IPS DF 19.7 (cell line): ENCODE data around the gene NSG2.

Experiments
- DNase-seq: peaks from one replicate; pipeline ENCODE4 v3.0.0-alpha.2; 2013; ENCODE audit warnings: low read depth, low spot score

NSG2 gene

DNA sequence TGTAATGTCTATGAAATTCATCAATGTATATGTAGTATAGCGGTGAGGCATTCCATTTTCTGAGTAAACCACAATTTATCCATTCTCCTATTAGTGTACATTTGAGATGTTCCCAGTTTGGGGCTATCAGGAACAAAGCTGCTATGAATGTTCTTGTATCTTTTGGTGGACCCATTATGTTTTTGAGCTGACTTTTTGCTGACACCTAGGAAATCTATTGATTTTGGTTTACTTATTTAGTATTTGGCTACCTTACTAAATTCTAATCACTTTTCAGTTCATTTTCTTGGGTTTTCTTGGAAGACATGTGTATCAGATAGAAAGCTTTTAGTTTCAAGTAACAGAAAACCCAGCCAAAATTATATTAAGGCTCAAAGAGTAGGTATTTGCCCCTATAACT, 13.7 kb downstream of the NSG2 start:
- no peak for DNase-seq

DNA sequence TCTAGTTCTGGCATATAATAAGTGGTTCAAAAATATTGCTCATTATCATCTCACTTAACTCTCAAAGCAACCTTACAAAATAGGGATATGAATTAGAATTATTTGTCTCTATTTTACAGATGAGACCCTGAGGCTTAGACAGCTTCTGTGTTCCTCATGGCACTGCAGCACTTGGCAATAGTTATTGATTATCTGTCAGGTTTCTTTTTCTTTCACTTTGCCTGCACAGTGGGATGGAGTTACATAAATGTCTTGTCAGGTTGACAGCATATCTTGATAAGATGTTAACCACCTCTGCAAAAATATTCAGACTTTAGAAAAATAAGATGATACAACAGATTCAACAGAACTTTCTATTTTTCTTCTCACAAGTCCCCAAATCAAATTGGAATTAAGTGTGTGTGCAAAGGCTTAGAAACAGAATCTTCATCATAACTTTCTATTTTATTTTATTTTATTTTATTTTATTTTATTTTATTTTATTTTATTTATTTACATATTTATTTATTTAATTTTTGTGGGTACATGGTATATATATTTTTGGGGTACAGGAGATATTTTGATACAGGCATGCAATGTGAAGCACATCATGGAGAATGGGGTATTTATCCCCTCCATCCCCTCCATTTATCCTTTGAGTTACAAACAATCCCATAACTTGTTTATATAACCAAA, 17.7 kb downstream of the NSG2 start:
- DNase-seq: no peak

DNA sequence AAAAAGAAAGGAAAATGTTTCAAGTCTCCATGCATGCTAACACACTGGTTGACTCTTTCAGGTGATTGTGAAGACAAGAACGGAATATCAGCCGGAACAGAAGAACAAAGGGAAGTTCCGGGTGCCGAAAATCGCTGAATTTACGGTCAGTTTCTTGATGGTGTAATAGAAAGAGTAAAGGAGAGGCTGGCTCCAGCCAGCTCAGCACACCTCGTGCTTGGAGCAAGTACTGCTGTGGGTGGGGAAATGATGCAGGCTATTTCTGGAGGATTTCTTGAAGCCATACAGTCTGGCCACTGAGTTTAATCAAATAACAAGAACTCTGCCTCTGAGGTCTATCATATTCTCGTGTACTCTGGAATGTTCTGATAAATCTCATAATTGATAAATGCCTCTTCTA, 18.7 kb downstream of the NSG2 start:
- DNase-seq: no peak

DNA sequence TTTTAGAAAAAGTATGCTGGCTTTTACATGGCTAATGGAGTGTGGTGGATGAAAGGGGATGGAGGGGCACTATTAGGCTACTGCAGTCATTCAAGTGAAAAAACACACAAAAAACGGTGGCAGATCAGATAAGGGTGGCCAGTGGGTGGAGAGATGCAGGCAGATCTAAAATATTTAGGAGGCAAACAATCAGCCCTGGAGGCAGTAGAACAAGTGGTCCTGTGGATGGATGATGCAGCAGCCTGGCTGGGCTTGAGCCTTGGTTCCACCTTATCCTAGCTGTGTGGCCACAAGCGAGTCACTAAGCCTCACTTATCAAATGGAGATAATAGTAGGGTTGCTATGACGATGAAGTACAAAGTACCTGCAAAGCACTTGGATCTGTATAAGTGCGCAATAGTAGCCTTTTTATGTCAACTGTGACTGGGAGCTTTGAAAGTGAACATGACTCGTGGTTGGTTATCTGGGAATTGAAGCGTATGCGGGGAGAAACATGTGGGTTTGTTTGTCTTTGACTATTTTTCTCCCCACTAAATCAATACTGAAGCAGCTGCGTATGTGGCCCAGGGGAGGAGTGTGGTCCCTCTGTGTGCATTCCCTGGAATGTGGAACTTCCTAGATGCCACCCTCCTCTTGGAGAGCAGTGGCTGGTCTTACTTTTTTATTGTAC, 20.2 kb downstream of the NSG2 start:
- DNase-seq: no peak

DNA sequence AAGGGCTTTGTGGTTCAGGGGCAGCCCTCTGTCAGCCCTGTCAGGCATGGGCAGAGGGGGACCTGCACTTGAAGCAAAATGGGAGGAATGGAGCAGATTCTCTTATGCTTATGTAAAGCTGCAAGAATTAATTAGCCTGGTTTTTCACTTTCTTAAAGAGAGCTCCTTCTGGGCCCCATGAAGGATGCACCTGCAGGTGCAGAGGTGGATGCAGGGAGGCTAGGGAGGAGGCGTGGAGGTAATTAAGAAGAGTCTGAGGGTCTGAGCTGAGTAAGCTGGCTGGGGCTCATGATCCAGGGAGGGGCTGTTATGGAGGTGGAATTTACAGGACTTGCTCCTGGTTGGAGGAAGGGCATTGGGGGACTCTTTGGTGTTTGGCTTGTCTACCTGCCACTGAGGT, 22.0 kb downstream of the NSG2 start:
- DNase-seq: no peak

DNA sequence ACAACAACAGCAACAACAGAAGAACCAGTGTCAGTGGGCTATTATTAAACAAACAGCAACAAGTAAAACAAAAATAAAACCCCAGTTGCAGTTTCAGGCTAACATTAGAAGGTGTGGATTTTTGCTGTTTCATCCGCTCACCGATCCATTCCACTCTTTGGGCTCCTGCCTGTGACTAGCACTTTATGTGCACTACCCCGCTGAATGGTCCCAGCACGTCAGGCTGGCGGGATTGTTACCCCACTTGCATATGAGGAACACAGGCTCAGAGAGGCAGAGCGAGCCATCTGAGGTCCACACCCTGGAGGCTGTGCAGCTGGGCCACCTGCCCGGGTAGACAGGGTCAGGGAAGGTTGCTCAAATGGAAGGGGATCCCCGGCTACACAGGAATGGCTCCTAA, 26.0 kb downstream of the NSG2 start:
- no peak for DNase-seq

DNA sequence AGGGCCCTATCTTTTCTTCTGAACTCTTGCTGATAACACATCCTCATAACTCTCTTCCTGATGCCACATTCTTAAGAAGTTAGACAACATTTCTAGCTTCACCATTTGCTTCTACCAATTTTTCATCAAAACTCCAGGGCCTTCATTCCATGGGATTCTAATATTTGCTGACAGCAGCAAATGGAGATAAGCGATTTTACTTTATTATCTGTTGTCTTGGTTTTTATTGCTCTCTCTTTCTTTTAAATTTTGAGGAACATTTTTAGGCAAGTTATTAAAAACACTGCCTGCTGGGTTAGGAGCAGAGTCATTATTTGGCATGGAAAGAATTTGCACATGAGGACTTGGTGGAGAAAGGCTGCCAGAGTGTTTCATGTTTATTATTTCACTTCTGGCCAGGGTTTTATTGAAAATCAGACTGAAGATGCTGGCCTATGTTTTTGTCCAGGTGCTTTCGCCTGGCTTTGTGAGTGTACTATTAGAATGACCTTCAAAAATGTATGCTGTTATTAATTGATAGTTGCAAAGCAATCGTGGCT, 27.7 kb downstream of the NSG2 start:
- DNase-seq: no peak

DNA sequence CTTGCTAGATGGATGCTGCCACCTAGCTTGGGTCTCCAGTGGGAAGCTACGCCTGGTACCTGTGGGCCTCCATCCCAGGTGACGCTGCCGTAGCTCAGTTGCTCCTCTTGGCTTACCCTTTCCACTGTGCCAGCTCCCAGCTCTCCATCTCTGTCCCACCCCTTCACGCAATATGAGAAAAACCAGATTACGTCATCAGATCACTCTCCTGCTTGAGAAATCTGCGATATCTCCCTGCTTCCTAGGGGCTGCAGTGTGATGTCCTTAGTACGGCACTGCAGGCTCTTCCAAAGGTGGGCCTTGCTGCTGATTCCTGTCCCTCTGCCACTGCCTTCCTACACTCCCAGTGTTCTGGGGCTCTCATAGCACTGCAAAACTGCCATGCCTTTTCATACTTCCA, 28.9 kb downstream of the NSG2 start:
- no peak for DNase-seq

DNA sequence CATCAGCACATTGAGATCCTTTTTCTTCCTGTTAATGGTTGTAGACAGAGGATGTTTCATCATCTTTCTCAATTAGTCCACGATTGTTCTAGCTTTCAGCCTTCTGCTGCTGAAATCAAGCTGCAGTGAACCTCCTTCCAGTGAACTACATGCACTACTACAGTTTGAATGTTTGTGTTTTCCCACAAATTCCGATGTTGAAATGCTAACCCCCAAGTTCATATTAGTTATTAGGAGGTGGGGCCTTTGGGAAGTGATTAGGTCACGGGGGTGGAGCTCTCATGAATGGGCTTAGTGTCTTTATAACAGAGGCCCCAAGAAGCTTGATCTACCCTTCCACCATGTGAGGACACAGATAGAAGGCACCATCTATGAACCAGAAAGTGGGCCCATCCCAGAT, 32.9 kb downstream of the NSG2 start:
- no peak for DNase-seq

DNA sequence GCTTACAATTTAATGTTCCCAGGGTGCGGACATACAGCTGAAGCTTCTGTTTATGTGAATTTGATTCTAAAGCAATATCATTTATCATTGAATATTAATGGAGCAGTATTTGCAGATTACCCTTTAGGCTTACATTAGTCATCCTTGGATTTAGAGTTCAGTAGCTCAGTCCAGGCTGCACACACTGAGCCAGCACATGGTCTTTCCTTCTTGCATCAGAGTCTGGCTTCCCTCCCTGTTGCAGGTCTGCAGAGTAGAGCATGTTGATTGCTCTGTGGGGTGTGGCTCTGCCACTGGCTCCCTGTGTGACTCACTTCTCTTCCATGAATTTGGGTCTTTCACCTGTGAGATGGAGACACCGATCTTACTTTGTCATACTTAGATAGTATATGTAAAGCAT, 36.8 kb downstream of the NSG2 start:
- DNase-seq: no peak

DNA sequence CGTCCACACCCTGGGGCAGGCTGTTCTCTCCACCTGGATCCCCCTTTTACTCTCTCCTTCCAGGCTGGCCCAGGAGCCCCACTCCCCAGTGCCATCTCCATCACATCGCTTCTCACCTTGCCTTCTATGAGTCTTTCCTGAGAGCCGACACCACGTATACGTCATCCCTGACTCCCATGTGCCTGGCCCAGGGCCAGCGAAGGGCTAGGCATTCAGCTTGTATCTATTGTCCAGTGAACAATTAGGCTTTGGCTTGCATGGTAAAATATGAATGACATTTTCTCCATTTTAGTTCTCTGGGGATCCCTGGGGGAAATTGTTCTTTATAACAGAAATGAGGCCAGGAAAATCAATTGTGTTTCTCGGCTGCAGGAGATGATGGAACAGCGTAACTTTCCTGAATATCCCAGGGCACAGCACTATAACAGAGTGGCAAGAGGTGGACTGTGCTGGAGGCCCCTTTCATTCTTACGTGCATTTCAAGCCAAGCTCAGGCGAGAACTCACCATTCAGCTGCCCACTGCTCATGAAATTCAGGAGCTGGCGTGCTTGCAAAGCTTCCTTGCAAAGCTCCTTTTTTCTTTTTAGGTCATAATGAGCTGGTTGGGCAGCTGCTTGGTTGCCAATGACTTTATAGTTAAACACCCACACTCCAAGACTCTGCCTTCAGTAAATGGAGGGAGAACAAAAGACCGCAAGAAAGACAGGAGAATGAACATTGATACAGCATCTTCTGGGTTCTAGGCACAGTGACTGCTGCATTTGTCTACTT, 37.7 kb downstream of the NSG2 start:
- no peak for DNase-seq

DNA sequence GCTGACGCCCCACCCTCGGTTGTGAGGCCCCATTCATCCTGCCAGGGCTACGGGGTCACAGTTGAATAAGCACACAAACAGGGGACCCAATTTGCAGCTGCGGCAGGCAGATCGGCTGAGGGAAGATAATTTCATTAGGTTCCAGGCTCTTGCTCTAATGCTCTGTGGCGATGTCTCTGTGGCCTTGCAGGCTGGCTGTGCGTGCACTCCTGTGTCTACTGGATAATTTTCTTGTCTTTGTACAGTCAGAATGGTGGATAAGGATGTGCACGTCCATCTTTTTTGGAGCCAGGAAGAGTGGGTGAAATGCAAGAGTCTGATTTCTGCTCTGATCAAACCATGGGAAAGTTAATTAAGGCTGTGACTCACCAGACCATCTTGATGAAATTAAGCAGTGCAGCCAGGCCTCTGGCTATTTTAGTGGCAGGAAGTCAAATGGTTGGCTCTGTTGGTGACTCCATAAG, 39.2 kb downstream of the NSG2 start:
- no peak for DNase-seq

DNA sequence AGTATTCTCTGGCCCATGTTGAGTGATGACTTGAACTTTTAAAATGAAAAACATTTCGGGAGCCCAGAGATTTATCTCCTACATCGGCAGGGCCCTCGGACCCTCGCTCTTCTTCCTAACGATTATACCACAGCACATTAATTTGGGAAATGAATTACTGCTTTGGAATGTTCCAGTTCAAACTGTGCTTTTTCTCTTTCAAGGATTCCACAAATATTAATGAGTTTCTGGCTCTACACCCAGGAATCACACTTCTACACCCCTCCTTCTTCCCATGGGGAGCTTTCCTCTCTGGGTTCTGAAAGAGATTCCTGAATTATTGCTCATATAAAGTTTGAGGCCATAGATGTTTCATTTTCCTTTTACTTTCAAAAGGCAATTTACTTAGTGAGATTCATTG, 41.2 kb downstream of the NSG2 start:
- DNase-seq: no peak

DNA sequence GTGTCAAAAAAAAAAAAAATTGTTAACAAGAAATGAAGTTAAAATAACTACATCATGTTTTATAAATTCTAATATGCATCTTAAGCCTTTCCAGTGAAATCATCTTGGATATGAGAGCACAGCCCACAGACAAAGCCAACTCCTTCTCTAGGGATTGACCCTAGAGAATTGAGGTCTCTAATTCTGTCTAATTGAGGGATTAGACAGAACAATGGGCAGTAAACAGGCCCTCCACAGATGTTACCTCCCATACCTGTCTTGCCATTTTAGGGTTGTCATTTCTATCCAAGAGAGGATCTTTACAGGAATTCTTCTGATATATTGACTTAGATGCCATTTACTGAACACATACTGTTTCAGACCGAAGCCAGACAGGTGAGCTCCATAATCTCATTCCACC, 42.3 kb downstream of the NSG2 start:
- DNase-seq: no peak

DNA sequence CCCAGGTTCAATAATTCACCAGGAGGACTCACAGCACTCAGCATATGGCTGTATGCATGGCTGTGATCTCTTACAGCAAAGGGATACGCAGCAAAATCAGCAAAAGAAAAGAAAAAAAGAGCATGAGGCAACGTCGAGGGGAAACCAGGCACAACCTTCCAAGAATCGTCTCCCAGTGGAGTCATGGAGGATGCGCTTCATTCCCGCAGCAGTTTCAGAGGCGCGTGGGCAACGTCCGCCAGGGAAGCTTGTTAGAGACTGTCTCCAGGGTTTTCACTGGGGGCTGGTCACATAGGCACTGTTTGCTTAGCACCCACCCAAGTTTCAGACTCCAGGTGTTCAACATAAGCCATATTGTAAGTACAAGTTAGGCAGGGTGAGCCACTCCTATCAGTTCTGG, 44.6 kb downstream of the NSG2 start:
- DNase-seq: no peak

DNA sequence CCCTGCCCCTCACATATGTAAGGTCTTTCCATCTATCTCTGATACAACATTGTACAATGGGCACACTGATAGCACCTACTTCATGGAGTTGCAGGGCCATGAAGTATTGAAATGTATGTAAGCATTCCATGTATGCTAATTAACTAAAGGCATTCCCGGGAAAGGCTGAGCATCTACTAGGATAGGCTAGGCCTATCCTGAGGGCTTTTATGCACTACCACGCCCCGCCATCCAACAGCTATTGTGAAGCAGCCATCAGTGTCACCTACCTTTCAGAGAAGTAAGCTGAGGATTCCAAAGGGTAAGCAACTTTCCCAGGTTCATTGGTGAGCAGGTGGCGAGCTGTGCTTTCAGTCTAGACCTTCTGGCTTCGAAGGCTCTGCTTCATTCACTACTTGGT, 47.6 kb downstream of the NSG2 start:
- DNase-seq: peak; percentile 17

DNA sequence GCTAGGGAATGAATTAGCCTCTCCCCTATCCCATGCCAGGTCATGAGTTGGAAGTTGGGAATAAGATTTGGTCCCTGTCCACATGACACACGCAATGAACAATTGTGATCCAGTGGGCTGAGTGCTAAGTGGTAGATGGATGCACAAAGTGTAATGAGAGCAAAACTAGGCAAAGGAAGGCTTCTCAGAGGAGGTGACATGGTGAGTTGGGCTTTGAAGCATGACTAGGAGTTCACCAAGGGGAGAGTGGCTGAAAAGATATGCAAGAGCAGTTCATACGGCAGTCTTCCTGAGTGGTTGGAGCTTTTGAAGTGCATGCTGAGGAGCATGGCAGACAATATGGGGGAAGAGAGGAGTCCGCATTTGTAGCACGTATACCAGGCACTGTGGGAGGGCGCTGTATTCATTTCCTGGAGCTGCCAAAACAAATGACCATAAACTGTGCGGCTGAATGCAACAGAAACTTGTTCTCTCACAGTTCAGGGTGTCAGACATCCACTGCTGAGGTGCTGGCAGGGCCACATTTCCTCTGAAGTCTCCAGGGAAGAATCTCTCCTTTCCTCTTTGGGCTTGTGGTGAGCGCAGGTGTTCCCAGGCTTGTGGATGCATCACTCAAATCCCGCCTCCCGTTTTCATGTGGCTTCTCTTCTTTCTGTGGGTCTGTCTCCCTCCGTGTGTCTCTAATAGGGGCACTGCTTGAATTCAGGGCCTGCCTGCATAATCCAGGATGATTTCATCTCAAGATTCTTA, 49.5 kb downstream of the NSG2 start:
- no peak for DNase-seq

DNA sequence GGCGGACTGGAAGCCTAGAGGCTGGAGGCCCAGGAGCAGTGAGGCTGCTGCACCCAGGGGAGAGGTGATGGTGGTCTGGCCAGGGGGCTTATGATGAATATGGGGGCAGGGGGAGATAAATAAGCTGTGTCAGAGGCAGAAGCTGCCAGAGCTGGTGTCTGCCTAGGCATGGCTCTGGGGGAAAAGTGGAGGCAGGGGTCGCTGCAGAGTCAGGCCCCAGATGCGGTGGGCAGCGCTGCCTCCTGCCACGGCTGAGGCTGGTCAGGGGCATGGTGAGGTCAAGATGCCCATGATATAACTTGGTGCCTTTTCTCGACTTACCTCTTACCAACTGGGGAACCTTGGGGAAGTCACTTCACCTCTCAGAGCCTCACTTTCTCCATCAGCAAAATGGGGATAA, 51.1 kb downstream of the NSG2 start:
- no peak for DNase-seq

DNA sequence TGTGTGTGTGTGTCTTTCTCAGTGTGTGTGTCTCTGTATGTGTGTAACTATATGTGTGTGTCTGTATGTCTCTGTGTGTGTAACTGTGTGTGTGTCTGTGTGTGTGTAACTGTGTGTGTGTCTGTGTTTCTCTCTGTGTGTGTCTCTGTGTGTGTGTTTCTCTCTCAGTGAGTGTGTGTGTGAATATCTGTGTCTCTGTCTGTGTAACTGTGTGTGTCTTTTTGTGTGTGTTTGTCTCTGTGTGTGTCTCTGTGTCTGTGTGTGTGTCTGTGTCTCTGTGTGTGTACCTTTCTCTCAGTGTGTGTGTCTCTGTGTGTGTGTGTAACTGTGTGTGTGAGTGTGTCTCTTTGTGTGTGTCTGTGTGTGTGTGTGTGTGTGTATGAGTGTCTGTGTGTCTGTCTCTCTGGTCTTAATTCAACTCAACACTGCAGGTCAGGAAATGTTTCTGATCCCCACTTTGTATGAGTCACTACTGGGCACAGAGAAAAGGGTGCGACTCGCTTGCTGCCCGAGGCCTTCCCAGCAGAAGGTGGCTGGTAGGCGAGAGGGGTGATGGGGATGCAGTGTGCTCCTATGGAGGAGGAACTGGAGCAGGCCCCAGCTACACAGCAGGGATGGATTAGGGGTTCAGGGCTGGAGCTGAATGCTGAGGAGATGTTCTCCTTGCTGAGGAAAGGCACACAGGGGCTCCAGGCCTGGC, 52.1 kb downstream of the NSG2 start:
- no peak for DNase-seq

DNA sequence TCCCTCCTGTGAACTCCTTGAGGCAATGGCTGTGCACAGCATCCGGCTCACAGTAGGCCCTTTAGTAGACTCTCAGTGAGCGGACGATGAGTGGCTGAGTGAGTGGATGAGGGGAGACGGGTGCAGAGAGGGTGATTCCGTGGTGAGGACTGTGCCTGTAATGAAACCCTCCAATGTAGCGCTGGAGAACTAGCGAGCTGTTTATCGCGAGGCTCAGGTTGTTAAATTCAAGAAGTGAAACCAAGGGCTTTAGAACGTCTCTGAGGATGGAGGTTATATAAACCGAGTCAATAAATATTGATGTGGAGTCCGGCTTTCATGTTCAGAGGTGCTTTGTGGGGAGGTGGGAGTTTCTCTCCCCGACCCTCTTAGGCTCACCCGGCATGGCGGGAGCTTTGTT, 53.2 kb downstream of the NSG2 start:
- no peak for DNase-seq

DNA sequence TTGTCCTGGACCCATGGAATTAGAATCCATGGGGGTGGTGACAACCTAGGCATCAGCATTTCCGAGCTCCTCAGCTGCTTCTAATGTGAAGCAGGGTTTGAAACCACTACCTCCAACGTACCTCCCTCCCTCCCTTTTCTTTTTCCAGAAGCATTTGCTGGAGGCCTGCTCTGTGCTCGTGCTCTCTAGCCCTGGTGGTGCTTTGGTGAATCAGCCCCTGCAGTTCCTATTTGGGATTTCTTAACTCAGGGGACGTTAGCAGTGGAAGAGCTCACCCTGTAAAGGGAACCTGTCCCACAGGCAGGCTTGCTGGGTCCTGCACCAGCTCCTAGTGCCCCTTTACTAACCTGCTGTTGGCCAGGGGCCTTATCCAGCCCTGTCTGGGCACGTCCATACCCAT, 55.0 kb downstream of the NSG2 start:
- no peak for DNase-seq
